Measurements from ENCODE around the gene PARN. TPM values are rescaled to one million over a fixed set of nuclear protein-coding genes. Genes with fewer than 3 reads are reported as not detected.
"Not testable (repeated sequence)": the region's sequence is repeated elsewhere in the genome, so short reads cannot be mapped to it uniquely, and the experiment has no call there.

The PARN gene
- total RNA-seq, 2 experiments from 2014 or later: 43.0 to 45.6 TPM

GRCh38 chr16:14423344-14423743 lies 206.7 kb downstream of the PARN start:
- H3K27me3 Mint-ChIP-seq: no peaks in the 10 kb centered on the region
- H3K36me3 Mint-ChIP-seq (ENCODE audit: low read depth): no peaks in the 10 kb centered on the region
- ChIA-PET POLR2A (no interaction called here), CTCF (no interaction called here)
- no peaks in the 10 kb centered on the region for H3K9me3 Mint-ChIP-seq
- no peaks in the 10 kb centered on the region for H3K4me1 Mint-ChIP-seq (ENCODE audit: low read depth)
- intact Hi-C loops (cut with micrococcal nuclease): no loop called here
- H3K4me3 Mint-ChIP-seq: no peak overlapping the region
- TF ChIP-seq CTCF (IDR thresholded peaks at IDR 0.05): no peak
- DNase-seq: no peak
- H3K27ac Mint-ChIP-seq: no peak overlapping the region
- ATAC-seq: no peak

- H3K27ac Mint-ChIP-seq: no peak overlapping the region
- H3K4me1 Mint-ChIP-seq (ENCODE audit: low read depth): no peaks in the 10 kb centered on the region
- intact Hi-C loops (cut with micrococcal nuclease): no loop called here
- ChIA-PET POLR2A (no interaction called here), CTCF (no interaction called here)
- no peaks in the 10 kb centered on the region for H3K27me3 Mint-ChIP-seq
- DNase-seq (no peak), ATAC-seq (no peak)
- peaks cover 3% of the 10 kb centered on the region for H3K36me3 Mint-ChIP-seq (ENCODE audit: low read depth)
- H3K9me3 Mint-ChIP-seq: peaks cover 3% of the 10 kb centered on the region
- H3K4me3 Mint-ChIP-seq: no peak overlapping the region
- no peak for TF ChIP-seq CTCF (IDR thresholded peaks at IDR 0.05)
Observed at GRCh38 chr16:14420721-14421488, 209.2 kb downstream of the PARN start.

- H3K4me3 Mint-ChIP-seq; DNase-seq; H3K27me3 Mint-ChIP-seq; H3K4me1 Mint-ChIP-seq (ENCODE audit: low read depth); intact Hi-C loops (cut with micrococcal nuclease); ATAC-seq; H3K9me3 Mint-ChIP-seq; CTCF ChIA-PET; POLR2A ChIA-PET; H3K27ac Mint-ChIP-seq; H3K36me3 Mint-ChIP-seq (ENCODE audit: low read depth): not testable (repeated sequence)
Observed at GRCh38 chr16:14420243-14420642, 209.8 kb downstream of the PARN start.

- H3K27ac Mint-ChIP-seq: no peak overlapping the region
- no peaks in the 10 kb centered on the region for H3K27me3 Mint-ChIP-seq
- DNase-seq: no peak
- CTCF ChIA-PET: no interaction called here
- H3K4me3 Mint-ChIP-seq: no peak overlapping the region
- no peak for TF ChIP-seq CTCF (IDR thresholded peaks at IDR 0.05)
- peaks cover 4% of the 10 kb centered on the region for H3K9me3 Mint-ChIP-seq
- H3K4me1 Mint-ChIP-seq (ENCODE audit: low read depth): no peaks in the 10 kb centered on the region
- H3K36me3 Mint-ChIP-seq (ENCODE audit: low read depth): peaks cover 3% of the 10 kb centered on the region
- POLR2A ChIA-PET: no interaction called here
- intact Hi-C loops (cut with micrococcal nuclease): no loop called here
- no peak for ATAC-seq
Observed at GRCh38 chr16:14419817-14420216, 210.2 kb downstream of the PARN start.

GRCh38 chr16:14418795-14419225 lies 211.2 kb downstream of the PARN start:
- Mint-ChIP-seq H3K27ac (no peak overlapping the region), H3K9me3 (peaks cover 4% of the 10 kb centered on the region), H3K4me3 (no peak overlapping the region), H3K36me3 (ENCODE audit: low read depth) (peaks cover 3% of the 10 kb centered on the region), H3K4me1 (ENCODE audit: low read depth) (no peaks in the 10 kb centered on the region), H3K27me3 (no peaks in the 10 kb centered on the region)
- intact Hi-C loops (cut with micrococcal nuclease): no loop called here
- no peak for ATAC-seq
- CTCF ChIA-PET: interaction anchor here (0.9 kb wide), 1 partner anchor 499 kb away, joined by 3 read pairs; the partner anchor contains the start of gene ERCC4
- no peak for TF ChIP-seq CTCF (IDR thresholded peaks at IDR 0.05)
- POLR2A ChIA-PET: no interaction called here
- DNase-seq: no peak
